GM18517 (cell line): ENCODE measurements around the gene GADD45G.

ENCODE experiments used
- ATAC-seq: cut with Tn5 transposase; IDR thresholded peaks from one replicate; pipeline ENCODE4 v1.9.1; 2021; ENCODE audit warnings: mild to moderate bottlenecking, moderate library complexity; ENCODE audit not compliant: unreplicated experiment

Gene GADD45G

GRCh38 chr9:89629081-89629976, 24.5 kb downstream of the GADD45G start:
- no peak for ATAC-seq

GRCh38 chr9:89630508-89630907, 25.7 kb downstream of the GADD45G start:
- no peak for ATAC-seq

- ATAC-seq = no peak
Measured at GRCh38 chr9:89631384-89631783, 26.6 kb downstream of the GADD45G start.

GRCh38 chr9:89632192-89632733, 27.5 kb downstream of the GADD45G start:
- no peak for ATAC-seq

GRCh38 chr9:89632736-89633135, 27.9 kb downstream of the GADD45G start:
- ATAC-seq = no peak

GRCh38 chr9:89633404-89633803, 28.6 kb downstream of the GADD45G start:
- no peak for ATAC-seq

- ATAC-seq = no peak
Measured at GRCh38 chr9:89633920-89634319, 29.1 kb downstream of the GADD45G start.

- no peak for ATAC-seq
Measured at GRCh38 chr9:89634995-89635742, 30.4 kb downstream of the GADD45G start.

GRCh38 chr9:89635816-89636215, 31.0 kb downstream of the GADD45G start:
- no peak for ATAC-seq

GRCh38 chr9:89637787-89638186, 33.0 kb downstream of the GADD45G start:
- ATAC-seq = no peak

- no peak for ATAC-seq
Measured at GRCh38 chr9:89638359-89638758, 33.5 kb downstream of the GADD45G start.

- no peak for ATAC-seq
Measured at GRCh38 chr9:89638893-89639292, 34.1 kb downstream of the GADD45G start.

GRCh38 chr9:89639367-89639795, 34.6 kb downstream of the GADD45G start:
- no peak for ATAC-seq

GRCh38 chr9:89639961-89640360, 35.1 kb downstream of the GADD45G start:
- ATAC-seq = no peak

- no peak for ATAC-seq
Measured at GRCh38 chr9:89640361-89640760, 35.5 kb downstream of the GADD45G start.

- no peak for ATAC-seq
Measured at GRCh38 chr9:89640801-89641200, 36.0 kb downstream of the GADD45G start.

- ATAC-seq = no peak
Measured at GRCh38 chr9:89641980-89642379, 37.2 kb downstream of the GADD45G start.

GRCh38 chr9:89642789-89643188, 38.0 kb downstream of the GADD45G start:
- ATAC-seq = no peak

GRCh38 chr9:89646189-89646939, 41.6 kb downstream of the GADD45G start:
- no peak for ATAC-seq

- ATAC-seq = no peak
Measured at GRCh38 chr9:89647366-89648128, 42.7 kb downstream of the GADD45G start.
